ENCODE data around the gene AP2M1. TPM values are rescaled to one million over a fixed set of nuclear protein-coding genes. Genes with fewer than 3 reads are reported as not detected.

AP2M1 gene
- total RNA-seq: 155 and 294 TPM in 2 replicates

GRCh38 chr3:184174646-184175492, at the start of gene AP2M1:
Gene AP2M1, plus strand, starts transcription at chr3:184174855. Its CDS starts 2,139 bp downstream, at chr3:184176994.

GRCh38 chr3:184135149-184135910, 39.3 kb upstream of the AP2M1 start, which contains the start of gene EIF2B5:
Gene EIF2B5, plus strand, starts transcription at chr3:184135358. Its CDS starts 28 bp downstream, at chr3:184135386.

GRCh38 chr3:184154885-184155643, 19.6 kb upstream of the AP2M1 start, which contains the start of gene DVL3:
Gene DVL3, plus strand, starts transcription at chr3:184155377. Its CDS starts 259 bp downstream, at chr3:184155636.

GRCh38 chr3:184186184-184186901, 11.7 kb downstream of the AP2M1 start, which contains the start of gene ABCF3:
Gene ABCF3, plus strand, starts transcription at chr3:184186199. Its CDS starts 9 bp downstream, at chr3:184186208.

GRCh38 chr3:184229394-184230080, 54.9 kb downstream of the AP2M1 start, which contains the start of gene VWA5B2:
Gene VWA5B2, plus strand, starts transcription at chr3:184229585. Its CDS starts 944 bp downstream, at chr3:184230529.

Other genes starting within 250 kb of the AP2M1 start
- 11.3 and 49.3 TPM in 2 replicates for gene ABCC5, start 157.0 kb upstream of the AP2M1 start, total RNA-seq
- not detected in 2 replicates for gene HTR3D, start 143.1 kb upstream of the AP2M1 start, total RNA-seq
- not detected in 2 replicates for gene HTR3C, start 121.8 kb upstream of the AP2M1 start, total RNA-seq
- not detected in 2 replicates for gene HTR3E, start 77.8 kb upstream of the AP2M1 start, total RNA-seq
- gene EIF2B5, start 39.5 kb upstream of the AP2M1 start, total RNA-seq: 31.1 and 37.1 TPM in 2 replicates
- 28.0 and 54.0 TPM in 2 replicates for gene DVL3, start 19.5 kb upstream of the AP2M1 start, total RNA-seq
- 68.0 and 69.3 TPM in 2 replicates for gene ABCF3, start 11.3 kb downstream of the AP2M1 start, total RNA-seq
- not detected in 2 replicates for gene VWA5B2, start 54.7 kb downstream of the AP2M1 start, total RNA-seq
- gene ALG3, start 74.1 kb downstream of the AP2M1 start, total RNA-seq: 41.7 and 45.7 TPM in 2 replicates
- gene EEF1AKMT4, start 74.8 kb downstream of the AP2M1 start, total RNA-seq: 10.3 and 10.9 TPM in 2 replicates
- under 0.01 TPM in 1 of 2 replicates, not detected in the other for gene CAMK2N2, start 86.7 kb downstream of the AP2M1 start, total RNA-seq
- gene ECE2, start 101.2 kb downstream of the AP2M1 start, total RNA-seq: not detected in 2 replicates
- gene PSMD2, start 124.4 kb downstream of the AP2M1 start, total RNA-seq: 448 and 508 TPM in 2 replicates
- 315 and 659 TPM in 2 replicates for gene EIF4G1, start 139.8 kb downstream of the AP2M1 start, total RNA-seq
- gene FAM131A, start 162.7 kb downstream of the AP2M1 start, total RNA-seq: 17.6 and 22.6 TPM in 2 replicates
- 2.1 and 4.8 TPM in 2 replicates for gene CLCN2, start 186.8 kb downstream of the AP2M1 start, total RNA-seq
- 47.8 and 50.2 TPM in 2 replicates for gene POLR2H, start 186.9 kb downstream of the AP2M1 start, total RNA-seq
- not detected in 2 replicates for gene THPO, start 203.4 kb downstream of the AP2M1 start, total RNA-seq
- gene CHRD, start 205.2 kb downstream of the AP2M1 start, total RNA-seq: not detected in 2 replicates

Data from nasal cavity respiratory epithelium epithelial cell of viscerocranial mucosa (primary cell).